HepG2 (cell line): ENCODE results near the gene NOTCH3. TPM values are rescaled to one million over a fixed set of nuclear protein-coding genes. Genes with fewer than 3 reads are reported as not detected.

Experiments
- ARNT2 ChIP-seq: sonication (generic); formaldehyde crosslinking; IDR thresholded peaks from 2 replicates; pipeline ENCODE4 v1.8.0; 2022; ENCODE audit warnings: mild to moderate bottlenecking, low read depth, missing genetic modification reagents, moderate library complexity
- ATF1 ChIP-seq: IDR thresholded peaks from 2 replicates; pipeline ENCODE4 v1.6.1; 2016; ENCODE audit warnings: mild to moderate bottlenecking, control low read depth
- DNMT3B ChIP-seq: conservative IDR thresholded peaks from 2 replicates; pipeline ENCODE4 v1.6.1; 2016; ENCODE audit warnings: missing biosample characterization, control low read depth
- ELF3 ChIP-seq: IDR thresholded peaks from 2 replicates; pipeline ENCODE4 v1.6.1; 2016; ENCODE audit warnings: missing genetic modification reagents, missing compliant biosample characterization
- MNT ChIP-seq: fragments of 450-650 bp; IDR thresholded peaks from 2 replicates; pipeline ENCODE4 v1.6.1; 2016
- NCOA2 ChIP-seq: sonication (generic); formaldehyde crosslinking; IDR thresholded peaks from 2 replicates; pipeline ENCODE4 v1.8.0; 2022; ENCODE audit warnings: inconsistent platforms
- NR2F6 ChIP-seq, 2 experiments: IDR thresholded peaks; 2 replicates each; pipeline ENCODE4 v1.6.1; 2016; ENCODE audit warnings: antibody characterized with exemption in 1 of 2, mild to moderate bottlenecking in 1 of 2
- SATB2 ChIP-seq: sonication (generic); formaldehyde crosslinking; IDR thresholded peaks from 2 replicates; pipeline ENCODE4 v1.5.0; 2020; ENCODE audit warnings: missing genetic modification reagents
- SRF ChIP-seq: IDR thresholded peaks from 2 replicates; pipeline ENCODE4 v1.6.1; 2011; ENCODE audit warnings: mild to moderate bottlenecking, low read depth, low read length, moderate library complexity
- ZFP91 ChIP-seq: sonication (generic); formaldehyde crosslinking; IDR thresholded peaks from 2 replicates; pipeline ENCODE4 v1.9.0; 2022; ENCODE audit warnings: missing genetic modification reagents, mild to moderate bottlenecking, borderline replicate concordance
- ZNF549 ChIP-seq: sonication (generic); formaldehyde crosslinking; IDR thresholded peaks from 2 replicates; pipeline ENCODE4 v1.5.0; 2020; ENCODE audit warnings: missing genetic modification reagents
- ZNF564 ChIP-seq: sonication (generic); formaldehyde crosslinking; IDR thresholded peaks from 2 replicates; pipeline ENCODE4 v1.8.1; 2023; ENCODE audit warnings: mild to moderate bottlenecking, missing genetic modification reagents
- ZNF704 ChIP-seq: sonication (generic); formaldehyde crosslinking; IDR thresholded peaks from 2 replicates; pipeline ENCODE4 v1.8.1; 2023; ENCODE audit warnings: mild to moderate bottlenecking, inconsistent platforms, moderate library complexity, missing genetic modification reagents, borderline replicate concordance
- ZNF883 ChIP-seq: sonication (generic); formaldehyde crosslinking; IDR thresholded peaks from 2 replicates; pipeline ENCODE4 v1.5.1; 2020; ENCODE audit warnings: mild to moderate bottlenecking, missing genetic modification reagents; ENCODE audit errors: not compliant biosample characterization
- polyA plus RNA-seq, 8 experiments: library from polyadenylated mRNA; depleted of rRNA in 3 of 8; stranded (reverse) in 7 of 8; unstranded in 1 of 8; fragments of >200 nt; fragmentation: Illumina TruSeq in 4 of 8; extraction: Trizol in 4 of 8; gene quantifications; 2 replicates each; pipeline versions ENCODE4 v1.2.1 to v1.2.3, GENCODE V29; 2011 to 2016; ENCODE audit warnings: low read depth in 4 of 8, missing spikeins in 1 of 8, mixed read lengths in 1 of 8; ENCODE audit not compliant: insufficient read depth in 1 of 8
- total RNA-seq, 5 experiments: library from RNA; depleted of rRNA; stranded (reverse); fragments of >200 nt; fragmentation: Illumina TruSeq; extraction: Trizol; gene quantifications; 2 replicates each; pipeline ENCODE4 v1.2.3, GENCODE V29; 2016; ENCODE audit warnings: low read depth in 1 of 5
- TF ChIP-seq, protein P1 (sequence below): sonication (generic); formaldehyde crosslinking; IDR thresholded peaks from 2 replicates; pipeline ENCODE4 v1.8.0; 2022; ENCODE audit warnings: missing genetic modification reagents, mild to moderate bottlenecking, moderate library complexity, borderline replicate concordance
- TF ChIP-seq, protein P2 (sequence below): IDR thresholded peaks from 2 replicates; pipeline ENCODE4 v1.6.1; 2018; ENCODE audit warnings: missing genetic modification reagents
- TF ChIP-seq, protein P3 (sequence below): sonication (generic); formaldehyde crosslinking; IDR thresholded peaks from 2 replicates; pipeline ENCODE4 v1.4.0; 2020; ENCODE audit warnings: mild to moderate bottlenecking, low read depth, missing genetic modification reagents

NOTCH3 gene
- total and polyA plus RNA-seq, 2 of the 13 experiments (the other 11 are each of a cell fraction or from before 2014, with no cell fraction given) = 0.09 to 0.28 TPM

DNA sequence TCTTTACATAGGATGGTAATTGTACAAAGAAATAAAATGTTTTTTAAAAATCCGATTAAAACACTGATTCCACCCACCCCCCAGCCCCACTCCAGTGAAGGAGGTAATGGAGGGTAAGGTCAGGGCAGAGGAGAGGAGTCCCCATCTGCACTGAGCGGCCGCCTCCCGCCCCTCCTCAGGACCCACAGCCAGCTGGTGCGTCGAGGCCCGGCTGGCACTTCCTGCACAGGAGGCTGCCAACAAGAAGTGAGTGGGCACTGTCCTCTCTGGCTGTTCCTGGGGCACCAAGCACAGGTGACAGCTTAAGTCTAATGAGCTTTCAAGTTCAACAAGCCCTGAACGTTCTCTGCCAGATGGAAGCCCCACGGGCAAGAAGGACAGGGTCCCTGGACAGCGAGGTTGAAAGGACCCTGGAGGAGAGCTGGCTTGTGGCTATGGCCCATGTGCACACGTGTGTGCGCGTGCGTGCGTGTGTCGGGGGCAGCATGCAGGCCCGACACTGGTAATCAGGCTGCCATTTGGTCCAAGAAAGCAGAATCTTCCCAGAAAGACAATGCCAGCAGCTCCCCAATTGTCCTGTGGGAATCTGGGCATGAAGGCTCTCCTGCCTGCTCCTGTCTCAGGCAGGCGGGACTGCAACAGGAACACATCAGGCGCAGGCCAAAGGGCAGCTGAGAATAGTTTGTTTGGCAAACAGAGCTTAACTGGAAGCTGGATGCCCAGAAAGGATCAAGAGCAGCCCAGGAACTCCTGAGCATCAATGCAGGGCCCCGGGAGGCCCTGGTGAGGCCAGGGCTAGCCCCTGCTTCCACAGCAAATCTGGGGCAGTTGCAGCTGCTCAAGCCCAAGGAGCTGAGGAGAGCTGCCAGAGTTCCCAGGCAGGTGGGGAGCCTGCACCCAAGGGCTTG lies 46.6 kb upstream of the NOTCH3 start (continued):
- no peak for TF ChIP-seq ATF1 (CRISPR knock-in tag)
- no peak for TF ChIP-seq SATB2 (CRISPR knock-in tag)
- no peak for TF ChIP-seq SRF
- no peak for TF ChIP-seq ZNF564 (CRISPR knock-in tag)
- TF ChIP-seq NR2F6 (IDR thresholded peaks at IDR 0.05) = peak; percentile 58; the same call in 1 of the 2 replicates
- peak; percentile 66; the same call in 1 of the 2 replicates for TF ChIP-seq NR2F6 (CRISPR knock-in tag; IDR thresholded peaks at IDR 0.05)
- TF ChIP-seq MNT = no peak
- 0 out of 2 replicates have a peak, but pooled peaks have one; percentile 37 for TF ChIP-seq ZFP91 (CRISPR knock-in tag)
- TF ChIP-seq, protein P1, sequence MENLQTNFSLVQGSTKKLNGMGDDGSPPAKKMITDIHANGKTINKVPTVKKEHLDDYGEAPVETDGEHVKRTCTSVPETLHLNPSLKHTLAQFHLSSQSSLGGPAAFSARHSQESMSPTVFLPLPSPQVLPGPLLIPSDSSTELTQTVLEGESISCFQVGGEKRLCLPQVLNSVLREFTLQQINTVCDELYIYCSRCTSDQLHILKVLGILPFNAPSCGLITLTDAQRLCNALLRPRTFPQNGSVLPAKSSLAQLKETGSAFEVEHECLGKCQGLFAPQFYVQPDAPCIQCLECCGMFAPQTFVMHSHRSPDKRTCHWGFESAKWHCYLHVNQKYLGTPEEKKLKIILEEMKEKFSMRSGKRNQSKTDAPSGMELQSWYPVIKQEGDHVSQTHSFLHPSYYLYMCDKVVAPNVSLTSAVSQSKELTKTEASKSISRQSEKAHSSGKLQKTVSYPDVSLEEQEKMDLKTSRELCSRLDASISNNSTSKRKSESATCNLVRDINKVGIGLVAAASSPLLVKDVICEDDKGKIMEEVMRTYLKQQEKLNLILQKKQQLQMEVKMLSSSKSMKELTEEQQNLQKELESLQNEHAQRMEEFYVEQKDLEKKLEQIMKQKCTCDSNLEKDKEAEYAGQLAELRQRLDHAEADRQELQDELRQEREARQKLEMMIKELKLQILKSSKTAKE (CRISPR knock-in tag) = no peak
- TF ChIP-seq, protein P2, sequence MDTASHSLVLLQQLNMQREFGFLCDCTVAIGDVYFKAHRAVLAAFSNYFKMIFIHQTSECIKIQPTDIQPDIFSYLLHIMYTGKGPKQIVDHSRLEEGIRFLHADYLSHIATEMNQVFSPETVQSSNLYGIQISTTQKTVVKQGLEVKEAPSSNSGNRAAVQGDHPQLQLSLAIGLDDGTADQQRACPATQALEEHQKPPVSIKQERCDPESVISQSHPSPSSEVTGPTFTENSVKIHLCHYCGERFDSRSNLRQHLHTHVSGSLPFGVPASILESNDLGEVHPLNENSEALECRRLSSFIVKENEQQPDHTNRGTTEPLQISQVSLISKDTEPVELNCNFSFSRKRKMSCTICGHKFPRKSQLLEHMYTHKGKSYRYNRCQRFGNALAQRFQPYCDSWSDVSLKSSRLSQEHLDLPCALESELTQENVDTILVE (CRISPR knock-in tag) = no peak
- no peak for TF ChIP-seq ZNF549 (CRISPR knock-in tag)
- TF ChIP-seq ZNF883 (CRISPR knock-in tag) = peak; percentile 16
- no peak for TF ChIP-seq ELF3 (CRISPR knock-in tag)
- no peak for TF ChIP-seq ARNT2 (CRISPR knock-in tag)
- no peak for TF ChIP-seq ZNF704 (CRISPR knock-in tag)
- TF ChIP-seq, protein P3, sequence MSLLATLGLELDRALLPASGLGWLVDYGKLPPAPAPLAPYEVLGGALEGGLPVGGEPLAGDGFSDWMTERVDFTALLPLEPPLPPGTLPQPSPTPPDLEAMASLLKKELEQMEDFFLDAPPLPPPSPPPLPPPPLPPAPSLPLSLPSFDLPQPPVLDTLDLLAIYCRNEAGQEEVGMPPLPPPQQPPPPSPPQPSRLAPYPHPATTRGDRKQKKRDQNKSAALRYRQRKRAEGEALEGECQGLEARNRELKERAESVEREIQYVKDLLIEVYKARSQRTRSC (CRISPR knock-in tag) = no peak
- no peak for TF ChIP-seq DNMT3B (CRISPR knock-in tag)
- TF ChIP-seq NCOA2 = no peak
